SW 1271 (cell line): Measurements from ENCODE around the gene NR0B2.

Source experiments
- DNase-seq, 2 experiments: peaks; one replicate each; lab custom pipeline; 2025; lab: John Stamatoyannopoulos, UW

NR0B2 gene

GRCh38 chr1:26936823-26937222, 23.0 kb upstream of the NR0B2 start:
- no peak for DNase-seq

GRCh38 chr1:26932531-26932930, 18.8 kb upstream of the NR0B2 start:
- no peak for DNase-seq

GRCh38 chr1:26923711-26924110, 9.9 kb upstream of the NR0B2 start:
- peak in 1 of 2 experiments; percentile 23 for DNase-seq

DNA sequence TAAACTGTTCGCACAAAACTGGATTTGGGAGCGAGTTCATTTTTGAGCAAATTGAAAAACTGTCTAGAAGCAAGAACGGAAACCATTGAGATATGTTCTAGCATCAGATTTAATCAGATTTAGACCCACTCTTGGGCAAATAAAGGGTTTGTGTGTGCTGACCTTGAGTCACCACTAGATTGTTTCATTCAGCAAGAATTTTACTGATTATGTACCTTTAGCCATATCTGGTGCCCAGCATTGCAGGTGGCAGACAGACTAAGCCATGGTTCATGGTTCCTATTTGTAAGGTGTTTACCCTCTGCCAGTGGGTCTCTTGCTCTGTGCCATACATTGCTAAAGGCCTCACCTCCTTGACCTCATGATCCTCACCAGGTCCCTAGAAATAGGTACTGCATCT, 9.1 kb upstream of the NR0B2 start:
- DNase-seq = no peak

DNA sequence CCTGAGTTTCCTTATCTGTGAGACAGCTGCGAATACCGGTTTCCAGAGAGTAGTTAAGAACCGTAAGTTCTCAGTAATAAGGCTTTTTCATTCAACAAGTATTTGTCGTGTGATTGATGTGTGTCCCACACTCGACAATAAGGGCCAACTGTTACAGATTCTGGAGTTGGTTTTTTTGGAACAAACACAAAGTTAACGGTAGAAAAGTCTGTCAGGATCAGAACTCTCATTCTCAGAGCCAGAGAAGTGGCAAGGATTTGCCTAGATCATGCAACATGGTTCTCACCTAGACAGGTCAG, 8.6 kb upstream of the NR0B2 start:
- DNase-seq = no peak

DNA sequence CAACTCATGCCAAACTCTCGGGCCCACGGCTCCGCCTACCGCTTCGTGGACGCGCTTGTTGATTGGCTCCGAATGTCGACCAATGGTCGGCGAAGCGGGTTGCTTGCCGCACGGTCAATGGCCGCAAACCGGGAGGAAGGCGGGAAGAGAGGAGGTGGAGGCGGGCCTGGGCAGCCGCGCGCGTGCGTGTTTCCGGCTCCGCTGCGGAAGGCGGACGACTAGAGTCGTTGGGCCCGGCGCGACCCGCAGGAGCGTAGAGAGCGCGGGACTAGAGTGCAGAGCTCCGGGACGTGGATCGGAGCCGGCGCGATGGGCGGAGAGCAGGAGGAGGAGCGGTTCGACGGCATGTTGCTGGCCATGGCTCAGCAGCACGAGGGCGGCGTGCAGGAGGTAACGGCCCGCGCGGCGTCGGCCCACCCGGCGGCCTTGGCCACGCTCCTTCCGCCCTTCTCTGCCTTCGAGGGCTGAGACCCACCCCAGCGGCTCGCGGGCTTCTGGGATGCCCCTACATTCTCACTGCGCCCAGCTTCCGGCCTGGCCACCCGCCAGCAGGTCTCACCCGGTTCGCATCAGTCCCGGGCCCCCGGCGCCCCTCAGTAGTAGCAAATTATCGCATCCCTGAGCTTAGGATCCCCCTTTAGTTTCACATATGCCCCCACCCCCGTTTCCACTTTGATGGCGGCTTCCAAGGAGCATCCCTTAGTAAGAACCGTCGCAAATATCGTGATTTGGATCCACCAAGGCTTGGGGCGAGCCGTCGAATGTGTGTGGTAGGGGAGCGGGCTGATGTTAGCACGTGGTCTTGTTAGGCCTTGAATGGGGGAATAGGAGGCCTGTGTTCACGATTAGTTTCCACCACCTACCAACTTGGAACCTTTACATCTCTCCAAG, 8.0 kb upstream of the NR0B2 start, which contains the start of gene NUDC:
TSS of gene NUDC (plus strand) at position 204 of the 891 bp plus-strand sequence. CDS start at position 310, 106 bp downstream.
- DNase-seq = peak; percentile 85 to 89

DNA sequence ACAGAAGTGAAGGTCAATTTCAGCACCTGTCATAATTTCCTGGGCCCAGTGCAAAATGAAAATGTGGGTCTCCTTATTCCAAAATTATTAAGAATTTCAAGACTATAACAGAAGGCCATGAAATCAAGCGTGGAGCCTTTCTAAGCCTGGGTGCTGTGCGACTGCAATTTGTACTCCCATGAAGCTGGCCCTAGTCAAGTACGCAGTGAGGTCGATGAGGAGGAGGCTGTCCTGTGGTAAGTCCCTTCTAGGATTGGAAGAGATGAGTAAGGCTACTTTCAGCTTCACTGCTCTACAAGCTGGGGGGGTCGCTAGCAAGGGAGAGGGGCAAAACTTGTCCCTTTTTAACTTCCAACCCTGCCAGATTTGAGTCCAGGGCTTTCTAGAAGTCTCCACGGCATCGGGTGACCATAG, 7.4 kb upstream of the NR0B2 start:
- DNase-seq = no peak

GRCh38 chr1:26915204-26915842, 1.5 kb upstream of the NR0B2 start:
- DNase-seq = no peak

DNA sequence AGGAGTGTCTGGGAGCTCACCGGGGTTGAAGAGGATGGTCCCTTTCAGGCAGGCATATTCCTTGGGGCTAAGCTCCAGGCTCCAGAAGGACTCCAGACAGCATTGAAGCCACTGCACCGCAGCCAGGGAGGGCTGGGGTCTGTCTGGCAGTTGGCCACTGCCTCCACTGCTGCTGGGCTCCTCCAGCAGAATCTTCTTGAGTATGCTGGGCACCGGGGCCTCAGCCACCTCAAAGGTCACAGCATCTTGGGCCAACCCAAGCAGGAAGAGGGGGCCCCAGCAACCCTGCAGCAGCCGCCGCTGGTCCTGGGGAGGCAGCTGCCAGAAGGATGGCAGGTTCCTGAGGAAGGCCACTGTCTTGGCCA, 404 bp downstream of the NR0B2 start:
- DNase-seq = no peak

- DNase-seq = no peak
Measured at GRCh38 chr1:26912147-26912490, 1.7 kb downstream of the NR0B2 start.

DNA sequence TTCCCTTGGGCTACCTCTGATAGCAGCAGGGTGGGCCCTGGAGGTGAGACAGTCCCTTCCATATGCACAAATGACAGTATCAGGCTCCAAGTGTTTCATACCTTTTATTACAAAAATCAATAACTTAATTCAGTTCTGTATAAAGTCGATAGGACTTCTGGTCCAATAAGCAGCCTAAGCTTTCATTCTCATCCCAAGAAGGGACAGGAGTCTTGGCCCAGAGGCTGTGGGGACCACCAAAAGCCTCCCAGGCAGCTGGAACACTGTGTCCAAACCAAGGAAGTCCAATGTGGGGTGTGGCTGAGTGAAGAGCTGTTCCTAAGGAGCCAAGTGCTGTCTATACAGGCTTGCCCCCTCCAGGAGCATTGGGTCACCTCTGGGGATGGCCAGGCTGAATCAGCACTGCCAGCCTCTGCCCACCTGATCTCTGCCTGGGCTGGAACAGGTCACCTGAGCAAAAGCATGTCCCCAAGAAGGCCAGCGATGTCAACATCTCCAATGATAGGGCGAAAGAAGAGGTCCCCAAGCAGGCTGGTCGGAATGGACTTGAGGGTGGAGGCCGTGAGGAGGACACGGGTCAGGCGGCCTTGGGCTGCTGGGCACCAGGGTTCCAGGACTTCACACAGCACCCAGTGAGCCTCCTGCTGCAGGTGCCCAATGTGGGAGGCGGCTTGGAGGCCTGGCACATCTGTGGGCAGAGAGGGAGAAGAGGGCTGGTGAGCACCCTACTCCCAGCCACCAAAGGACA, 2.2 kb downstream of the NR0B2 start:
- DNase-seq = no peak

DNA sequence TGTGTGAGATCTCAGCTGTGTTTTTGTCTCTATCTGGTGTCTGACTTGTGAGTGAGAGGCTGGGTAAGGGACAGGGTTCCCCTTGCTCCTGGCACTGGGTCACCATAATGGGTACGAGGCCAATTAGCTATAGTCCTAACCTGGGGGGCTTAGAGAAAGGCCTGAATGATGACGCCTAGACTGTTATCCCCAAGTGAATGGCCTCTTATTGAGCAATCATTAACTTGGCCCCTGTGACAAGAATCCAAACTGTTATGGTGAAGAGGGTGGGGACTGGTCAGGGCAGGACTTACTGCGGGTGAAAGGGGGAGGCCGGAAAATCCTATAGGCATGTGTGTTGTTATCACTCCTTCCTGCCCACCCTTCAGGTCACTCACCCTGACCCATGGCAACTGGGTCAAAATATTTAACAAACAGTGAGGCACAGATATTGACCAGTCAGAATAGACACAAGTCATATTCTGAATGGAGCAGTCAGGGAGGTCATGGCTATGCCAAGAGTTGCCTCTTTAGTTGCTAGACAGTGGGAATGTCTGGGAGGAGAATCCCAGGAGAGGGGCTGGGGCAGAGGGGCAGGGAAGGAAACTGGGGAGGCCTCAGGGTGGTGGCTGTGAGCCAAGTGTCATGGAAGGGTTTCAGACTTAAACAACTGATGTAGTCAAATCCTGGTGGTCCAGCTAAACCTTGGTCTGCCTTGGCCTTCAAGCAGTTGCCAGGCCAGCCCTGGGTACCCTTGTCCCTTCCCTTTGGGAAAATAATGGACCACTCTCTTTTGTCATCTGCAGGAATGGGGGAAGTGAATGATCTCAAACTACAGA, 3.2 kb downstream of the NR0B2 start:
- DNase-seq = no peak

- DNase-seq = no peak
Measured at GRCh38 chr1:26909951-26910342, 3.8 kb downstream of the NR0B2 start.

DNA sequence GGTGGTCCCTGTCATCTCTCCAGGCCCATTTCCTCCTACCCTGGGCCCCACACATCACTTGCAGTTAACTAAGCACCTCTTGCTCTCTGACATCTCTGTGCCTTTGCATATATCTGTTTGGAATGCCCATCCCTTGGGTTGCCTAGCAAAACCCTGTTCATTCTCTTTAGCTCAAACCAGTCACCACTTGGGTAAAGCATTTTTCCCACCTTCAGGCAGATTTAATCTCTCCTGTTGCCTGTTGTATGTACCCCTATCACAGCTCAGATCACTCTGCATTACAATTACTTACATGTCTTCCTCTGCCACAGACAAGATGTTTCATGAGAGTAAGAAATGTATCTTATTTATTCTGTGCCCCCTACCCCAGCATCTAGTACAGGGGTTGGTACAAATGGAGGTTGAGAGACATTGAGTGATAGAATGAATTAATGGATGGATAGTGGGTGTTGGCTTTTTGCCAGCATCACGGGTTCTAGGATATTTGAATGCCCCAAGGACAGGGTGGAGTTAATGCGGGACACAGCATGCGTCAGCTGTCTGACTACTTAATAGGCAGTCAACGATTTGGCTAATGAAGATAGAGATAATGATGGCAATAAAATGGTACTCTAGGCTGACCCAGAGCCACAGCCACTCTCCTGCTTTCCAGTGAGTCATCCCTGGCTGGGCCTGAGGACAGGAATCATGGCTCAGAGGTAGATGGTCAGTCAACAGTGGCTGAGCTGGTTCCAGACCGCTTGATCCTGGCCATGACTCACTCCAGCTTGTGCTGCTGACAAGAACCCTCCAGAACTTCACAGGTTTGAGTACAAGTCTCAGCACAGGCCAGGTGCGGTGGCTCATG, 6.5 kb downstream of the NR0B2 start:
- DNase-seq = peak in 1 of 2 experiments; percentile 12

GRCh38 chr1:26900815-26901511, 12.8 kb downstream of the NR0B2 start:
- DNase-seq = no peak

- DNase-seq = peak; percentile 42 to 82
Measured at GRCh38 chr1:26900001-26900814, 13.6 kb downstream of the NR0B2 start, which contains the start of gene GPATCH3. GPATCH3 (minus strand) TSS chr1:26900467; CDS start chr1:26900442, 25 bp downstream.

DNA sequence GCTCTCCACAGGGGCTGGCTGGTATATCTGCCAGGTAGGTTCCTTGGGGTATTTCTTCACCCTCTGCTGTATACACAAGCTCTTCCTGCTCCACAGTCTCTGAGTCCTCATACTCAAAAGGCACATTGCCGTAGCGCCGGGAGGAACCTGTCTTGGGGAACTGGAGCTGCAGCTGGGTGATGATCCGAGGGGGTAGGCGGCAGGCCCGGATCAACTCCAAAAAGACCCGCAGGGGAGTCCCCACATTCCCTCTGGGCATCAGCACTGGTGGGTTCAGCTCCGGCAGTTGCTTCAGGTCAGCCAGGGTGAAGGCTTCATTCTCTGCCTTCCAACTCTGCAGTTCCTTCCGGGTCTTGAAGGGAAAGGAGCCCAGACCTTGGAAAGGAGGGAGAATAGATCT, 16.4 kb downstream of the NR0B2 start:
- DNase-seq = no peak

DNA sequence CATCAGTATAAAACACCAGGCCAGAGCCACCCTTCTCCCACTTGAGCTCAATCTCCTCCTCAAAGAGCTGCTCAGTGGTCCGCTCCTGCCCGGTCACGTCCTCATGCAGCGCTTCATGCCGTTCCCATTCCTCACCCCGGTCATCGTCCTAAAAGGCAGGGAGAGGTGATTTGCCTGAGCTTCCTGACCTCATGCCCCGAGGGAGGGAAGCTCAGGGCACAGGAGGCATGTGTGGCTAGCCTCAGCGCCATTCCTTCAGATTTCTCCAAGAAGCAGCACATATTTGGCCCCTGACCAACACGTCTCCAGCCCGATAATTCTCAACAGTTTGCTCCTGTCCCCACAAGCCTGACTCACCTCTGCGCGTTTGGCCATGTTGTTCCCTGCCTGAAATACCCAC, 19.5 kb downstream of the NR0B2 start:
- DNase-seq = no peak

GRCh38 chr1:26890467-26890796, 23.3 kb downstream of the NR0B2 start:
- DNase-seq = no peak
